BLaER1 treated with 17β-estradiol and CSF1 and Interleukin-3, amounts not matched to agents 10 nM and 100 nM (cell line): ENCODE data around the gene LHFPL6.

ENCODE experiments used
- H3K27ac ChIP-seq, 11 experiments: shearing (Covaris generic); formaldehyde crosslinking; 2 replicates each; pipeline ENCODE4 v1.8.1; 2022
- H3K27me3 ChIP-seq, 11 experiments: shearing (Covaris generic); formaldehyde crosslinking; 2 replicates each; pipeline ENCODE4 v1.8.1; 2022
- H3K36me3 ChIP-seq, 11 experiments: shearing (Covaris generic); formaldehyde crosslinking; 2 replicates each; pipeline ENCODE4 v1.8.1; 2022
- H3K4me1 ChIP-seq, 10 experiments: shearing (Covaris generic); formaldehyde crosslinking; 2 replicates each; pipeline ENCODE4 v1.8.1; 2022
- H3K4me2 ChIP-seq, 11 experiments: shearing (Covaris generic); formaldehyde crosslinking; 2 replicates each; pipeline ENCODE4 v1.8.1; 2022
- H3K4me3 ChIP-seq, 10 experiments: shearing (Covaris generic); formaldehyde crosslinking; 2 replicates each; pipeline ENCODE4 v1.8.1; 2022
- H3K9ac ChIP-seq, 11 experiments: shearing (Covaris generic); formaldehyde crosslinking; 2 replicates each; pipeline ENCODE4 v1.8.1; 2022
- H3K9me3 ChIP-seq, 11 experiments: shearing (Covaris generic); formaldehyde crosslinking; replicated peaks in 1 of 11; 2 replicates each; pipeline ENCODE4 v1.8.1; 2022
- H4K20me1 ChIP-seq, 11 experiments: shearing (Covaris generic); formaldehyde crosslinking; 2 replicates each; pipeline ENCODE4 v1.8.1; 2022
- Cebpa-rat ChIP-seq, 11 experiments: shearing (Covaris generic); IDR thresholded peaks; 2 replicates each; pipeline ENCODE4 v1.8.1; 2022

LHFPL6 gene

DNA sequence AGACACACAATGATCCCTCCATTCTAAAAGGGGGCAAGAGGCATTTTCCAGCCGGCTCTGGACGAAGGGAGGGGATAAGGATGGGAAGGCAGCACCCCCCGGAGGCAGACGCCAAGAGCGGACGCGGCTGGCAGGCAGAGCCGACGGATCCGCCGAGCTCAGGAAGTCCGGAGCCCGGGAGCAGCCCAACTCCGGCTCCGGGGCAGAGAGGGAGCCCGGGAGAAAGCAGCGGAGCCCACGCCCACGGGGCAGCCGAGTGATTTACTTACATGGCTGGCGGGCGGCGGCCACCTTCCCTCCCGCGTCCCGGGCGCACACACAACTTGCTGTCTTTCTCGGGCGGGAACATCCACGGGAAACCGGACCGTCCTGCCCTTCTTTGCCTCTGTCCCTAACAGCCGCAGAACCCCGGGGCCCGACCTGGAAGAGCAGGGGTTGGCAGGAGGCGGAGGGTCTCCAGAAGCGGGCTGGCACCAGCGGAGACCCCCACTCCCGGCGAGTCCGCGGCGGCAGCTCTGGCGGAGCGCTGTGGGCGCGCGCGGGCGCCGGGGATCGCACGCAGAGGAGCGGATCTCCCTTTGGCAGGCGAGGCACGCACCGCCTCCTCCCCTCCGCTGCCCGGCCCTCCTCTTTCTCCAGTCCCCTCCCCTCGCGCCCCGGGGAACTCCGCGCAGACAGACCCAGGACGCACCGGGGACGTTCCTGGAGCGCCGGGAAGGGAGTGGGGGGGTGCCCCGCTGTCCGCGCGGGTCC lies at the start of gene LHFPL6:
Gene LHFPL6, minus strand, starts transcription at position 580 of the 753 bp plus-strand sequence.
- Histone ChIP-seq H3K36me3 (no peaks in the 10 kb centered on the region), H3K4me1 (peaks cover 14 to 31% (median 27%) of the 10 kb centered on the region in 10 experiments), H3K27me3 (no peaks in the 10 kb centered on the region), H4K20me1 (no peaks in the 10 kb centered on the region), H3K4me3 (peak within 1 kb of the TSS; percentile 80 to 96 (median 88)), H3K27ac (peak within 1 kb of the TSS; percentile 35 to 73 (median 65); a peak in 21 of 22 replicates), H3K9me3 (no peaks in the 10 kb centered on the region), H3K4me2 (peak within 1 kb of the TSS; percentile 83 to 98 (median 92)), H3K9ac (peak within 1 kb of the TSS; percentile 75 to 85 (median 82))
- no peak for TF ChIP-seq Cebpa-rat (IDR thresholded peaks at IDR 0.05)

DNA sequence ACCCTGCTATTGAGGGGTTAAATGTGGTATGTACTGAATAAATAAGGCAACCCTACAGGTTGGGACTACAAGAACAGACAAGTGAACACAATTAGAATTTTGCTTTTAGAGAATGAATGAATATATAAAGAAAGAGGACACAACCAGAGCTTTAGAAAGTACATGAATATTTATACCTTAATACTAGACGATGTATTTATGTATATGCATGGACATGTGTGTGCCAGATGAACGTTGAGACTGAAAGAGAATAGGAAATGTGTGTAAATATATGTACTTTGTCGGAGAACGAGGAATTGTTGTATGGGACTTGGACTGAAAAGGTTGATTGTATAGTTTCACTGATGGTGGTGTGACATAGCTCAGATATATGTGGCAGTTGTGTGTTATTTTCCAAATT lies 43.1 kb upstream of the LHFPL6 start:
- H3K27me3 ChIP-seq = no peaks in the 10 kb centered on the region
- no peak overlapping the region for H3K9ac ChIP-seq
- H3K4me1 ChIP-seq = no peaks in the 10 kb centered on the region; a peak in 1 of 20 replicates
- no peak overlapping the region for H3K4me3 ChIP-seq
- no peak overlapping the region for H3K27ac ChIP-seq
- no peaks in the 10 kb centered on the region for H3K9me3 ChIP-seq
- no peaks in the 10 kb centered on the region for H3K36me3 ChIP-seq
- no peak overlapping the region for H3K4me2 ChIP-seq
- no peak for TF ChIP-seq Cebpa-rat (IDR thresholded peaks at IDR 0.05)
- no peaks in the 10 kb centered on the region for H4K20me1 ChIP-seq

DNA sequence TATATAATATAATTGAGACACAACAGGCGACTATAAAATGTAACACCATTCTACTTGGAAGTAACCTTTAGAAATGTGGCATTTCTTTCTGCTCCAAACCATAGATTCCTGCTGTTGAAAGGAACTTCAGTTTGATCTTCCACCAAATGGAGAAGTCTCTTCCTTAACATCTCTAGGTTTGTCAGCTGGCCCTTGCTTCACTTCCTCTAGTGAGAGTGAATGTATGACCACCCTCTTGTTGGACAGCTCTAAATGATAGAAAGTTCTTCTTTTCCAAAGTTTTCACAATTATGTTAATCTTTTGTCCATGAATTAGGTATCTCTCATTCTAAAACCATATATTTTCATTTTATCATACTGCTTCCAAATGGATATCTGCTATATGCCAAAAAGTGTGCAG lies 38.7 kb upstream of the LHFPL6 start:
- Histone ChIP-seq H4K20me1 (no peaks in the 10 kb centered on the region), H3K4me3 (no peak overlapping the region), H3K27ac (no peak overlapping the region), H3K9ac (no peak overlapping the region), H3K4me2 (no peak overlapping the region), H3K36me3 (no peaks in the 10 kb centered on the region), H3K4me1 (no peaks in the 10 kb centered on the region; a peak in 1 of 20 replicates), H3K27me3 (no peaks in the 10 kb centered on the region), H3K9me3 (peaks cover 0 to 14% (median 10%) of the 10 kb centered on the region in 11 experiments; a peak in 13 of 22 replicates)
- TF ChIP-seq Cebpa-rat (IDR thresholded peaks at IDR 0.05) = no peak

DNA sequence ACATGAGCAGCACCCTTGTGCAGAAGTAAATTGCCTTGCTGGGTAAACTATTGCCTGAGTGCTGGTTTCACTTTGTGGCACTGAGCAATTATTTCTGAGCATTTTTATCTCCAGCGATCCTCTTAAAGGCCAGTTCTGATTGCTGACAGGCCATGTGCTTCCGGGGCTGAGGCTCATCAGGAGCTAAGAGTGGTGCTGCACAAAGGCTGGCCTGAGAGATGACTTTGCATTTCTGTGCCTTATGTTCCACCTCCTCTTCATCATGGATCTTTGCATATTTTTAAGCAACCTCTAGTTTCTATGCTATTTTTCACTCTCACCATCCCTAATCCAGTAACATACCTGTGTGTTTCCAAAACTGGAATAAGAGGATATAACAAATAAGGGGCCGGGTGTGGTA lies 34.9 kb upstream of the LHFPL6 start:
- no peaks in the 10 kb centered on the region for H3K36me3 ChIP-seq
- H3K27ac ChIP-seq = no peak overlapping the region
- no peaks in the 10 kb centered on the region for H4K20me1 ChIP-seq
- no peak overlapping the region for H3K4me3 ChIP-seq
- H3K4me1 ChIP-seq = no peaks in the 10 kb centered on the region; a peak in 1 of 20 replicates
- H3K9ac ChIP-seq = no peak overlapping the region
- TF ChIP-seq Cebpa-rat (IDR thresholded peaks at IDR 0.05) = no peak
- H3K27me3 ChIP-seq = no peaks in the 10 kb centered on the region
- peaks cover 0 to 14% (median 10%) of the 10 kb centered on the region in 11 experiments; a peak in 13 of 22 replicates for H3K9me3 ChIP-seq
- no peak overlapping the region for H3K4me2 ChIP-seq

DNA sequence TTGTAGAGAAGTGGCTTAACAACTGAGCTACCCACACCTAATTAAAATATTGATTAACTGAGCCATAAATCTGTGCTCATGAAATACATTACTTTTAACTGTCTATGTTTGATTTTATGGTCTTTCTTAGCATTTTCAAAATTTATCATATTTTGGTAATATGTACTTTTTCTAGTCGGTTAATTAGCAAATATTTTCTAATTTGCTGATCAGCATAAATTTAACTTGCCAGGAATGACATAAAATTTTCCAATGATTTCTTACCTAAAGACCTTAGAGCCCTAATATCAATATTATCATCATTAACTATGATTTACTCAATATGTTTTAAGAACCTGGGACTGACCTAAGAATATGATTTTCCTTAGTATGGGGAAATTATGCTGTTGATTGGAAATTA lies 32.6 kb upstream of the LHFPL6 start:
- Histone ChIP-seq H3K4me2 (no peak overlapping the region), H3K27me3 (no peaks in the 10 kb centered on the region), H3K9me3 (peaks cover 15 to 29% (median 18%) of the 10 kb centered on the region in 11 experiments; a peak in 19 of 22 replicates), H3K9ac (no peak overlapping the region), H3K27ac (no peak overlapping the region), H3K4me1 (no peaks in the 10 kb centered on the region), H4K20me1 (no peaks in the 10 kb centered on the region), H3K4me3 (no peak overlapping the region), H3K36me3 (no peaks in the 10 kb centered on the region)
- TF ChIP-seq Cebpa-rat (IDR thresholded peaks at IDR 0.05) = no peak

DNA sequence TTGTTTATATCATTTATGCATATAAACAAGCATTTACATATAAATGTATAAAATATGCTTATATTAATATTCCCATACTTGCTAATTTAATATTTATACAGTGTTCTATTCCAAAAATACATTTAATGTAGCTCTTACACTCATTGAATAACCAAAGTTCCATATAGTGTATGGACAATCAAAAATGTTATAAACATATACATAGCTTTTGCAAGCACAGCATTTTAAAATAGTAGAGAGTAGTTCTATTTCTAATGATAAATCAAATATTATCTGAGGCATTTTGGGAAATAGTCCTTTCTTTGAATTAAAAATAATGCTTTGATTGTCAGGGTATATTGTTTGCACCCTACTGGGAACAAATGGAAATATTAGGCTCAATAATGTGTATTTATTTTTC lies 30.0 kb upstream of the LHFPL6 start:
- Histone ChIP-seq H3K4me1 (no peaks in the 10 kb centered on the region), H3K4me2 (no peak overlapping the region), H3K4me3 (no peak overlapping the region), H3K27me3 (no peaks in the 10 kb centered on the region), H3K27ac (no peak overlapping the region), H3K9ac (no peak overlapping the region), H3K36me3 (no peaks in the 10 kb centered on the region), H3K9me3 (peaks cover 13 to 25% (median 18%) of the 10 kb centered on the region in 11 experiments; a peak in 19 of 22 replicates), H4K20me1 (no peaks in the 10 kb centered on the region)
- no peak for TF ChIP-seq Cebpa-rat (IDR thresholded peaks at IDR 0.05)

DNA sequence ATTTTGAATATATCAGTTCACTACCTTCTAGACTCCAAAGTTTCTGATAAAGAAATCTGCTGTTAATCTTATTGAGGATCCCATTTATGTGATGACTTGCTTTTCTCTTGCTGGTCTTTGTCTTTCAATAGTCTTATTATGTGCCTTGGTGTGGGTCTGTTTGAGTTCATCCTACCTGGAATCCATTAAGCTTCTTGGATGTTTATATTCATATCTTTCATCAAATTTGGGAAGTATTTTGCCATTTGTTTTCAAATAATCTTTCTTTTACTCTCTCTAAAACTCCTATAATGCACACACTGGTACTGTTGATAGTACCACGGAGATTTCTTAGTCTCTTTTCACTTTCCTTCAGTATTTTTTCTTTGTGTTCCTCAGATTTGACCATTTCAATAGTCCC lies 28.3 kb upstream of the LHFPL6 start:
- H3K9me3 ChIP-seq = peaks cover 7 to 17% (median 13%) of the 10 kb centered on the region in 11 experiments; a peak in 13 of 22 replicates
- no peak overlapping the region for H3K4me2 ChIP-seq
- TF ChIP-seq Cebpa-rat (IDR thresholded peaks at IDR 0.05) = no peak
- no peak overlapping the region for H3K27ac ChIP-seq
- H3K4me1 ChIP-seq = no peaks in the 10 kb centered on the region
- no peaks in the 10 kb centered on the region for H4K20me1 ChIP-seq
- H3K9ac ChIP-seq = no peak overlapping the region
- no peak overlapping the region for H3K4me3 ChIP-seq
- no peaks in the 10 kb centered on the region for H3K36me3 ChIP-seq
- no peaks in the 10 kb centered on the region for H3K27me3 ChIP-seq

DNA sequence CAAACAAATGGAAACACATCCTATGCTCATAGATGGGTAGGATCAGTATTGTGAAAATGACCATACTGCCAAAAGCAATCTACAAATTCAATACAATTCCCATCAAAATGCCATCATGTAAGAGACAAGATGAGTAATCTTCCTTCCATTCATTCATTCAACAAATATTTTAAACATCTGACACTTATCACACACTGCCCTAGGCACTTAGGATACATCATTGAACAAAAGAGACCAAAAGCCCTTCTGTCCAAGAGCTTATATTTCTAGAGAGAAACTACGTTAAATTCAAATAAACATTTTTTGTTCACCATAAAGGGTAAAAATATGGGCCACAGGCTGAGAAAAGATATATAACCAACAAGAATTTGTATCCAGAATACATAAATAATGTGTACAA lies 20.5 kb upstream of the LHFPL6 start:
- no peak overlapping the region for H3K27ac ChIP-seq
- no peaks in the 10 kb centered on the region for H3K36me3 ChIP-seq
- H3K9ac ChIP-seq = no peak overlapping the region
- no peaks in the 10 kb centered on the region for H3K27me3 ChIP-seq
- no peaks in the 10 kb centered on the region for H3K9me3 ChIP-seq
- H3K4me1 ChIP-seq = peaks cover 0 to 7% (median 0%) of the 10 kb centered on the region in 10 experiments; a peak in 4 of 20 replicates
- H4K20me1 ChIP-seq = no peaks in the 10 kb centered on the region
- H3K4me2 ChIP-seq = no peak overlapping the region
- no peak overlapping the region for H3K4me3 ChIP-seq
- no peak for TF ChIP-seq Cebpa-rat (IDR thresholded peaks at IDR 0.05)

DNA sequence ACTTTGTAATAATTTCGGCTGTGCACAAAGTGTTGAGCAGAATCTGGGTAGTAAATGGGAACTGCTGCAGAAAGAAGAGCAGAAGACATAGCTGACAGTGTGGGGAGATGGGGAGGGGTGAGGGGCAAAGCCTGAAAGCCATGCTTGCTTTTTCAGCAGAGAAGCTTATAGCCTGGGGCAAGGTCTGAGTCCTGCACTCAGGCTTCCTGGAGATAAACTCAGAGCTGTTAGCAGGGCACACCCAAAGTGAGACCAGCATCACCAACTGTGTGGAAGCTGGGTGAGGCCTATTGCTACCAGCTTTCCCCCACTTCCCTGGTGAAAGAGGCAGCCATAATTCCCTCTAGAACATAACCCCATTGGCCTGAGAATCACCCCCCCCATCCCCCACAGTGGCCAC lies 15.6 kb upstream of the LHFPL6 start:
- Histone ChIP-seq H3K36me3 (no peaks in the 10 kb centered on the region), H3K4me2 (no peak overlapping the region), H3K9ac (no peak overlapping the region), H3K4me1 (peaks cover 0 to 7% (median 0%) of the 10 kb centered on the region in 10 experiments; a peak in 4 of 20 replicates), H3K9me3 (no peaks in the 10 kb centered on the region), H3K27ac (no peak overlapping the region), H4K20me1 (no peaks in the 10 kb centered on the region), H3K4me3 (no peak overlapping the region), H3K27me3 (no peaks in the 10 kb centered on the region)
- no peak for TF ChIP-seq Cebpa-rat (IDR thresholded peaks at IDR 0.05)
